HG03575 (cell line): ENCODE results near the gene PTPRE.

Experiments
- ATAC-seq: cut with Tn5 transposase; IDR thresholded peaks from one replicate; pipeline ENCODE4 v1.9.1; 2021; ENCODE audit not compliant: unreplicated experiment, insufficient number of reproducible peaks, low FRiP score; ENCODE audit errors: extremely low read depth

The PTPRE gene

GRCh38 chr10:128003521-128003920 lies 96.6 kb downstream of the PTPRE start:
- no peak for ATAC-seq

- ATAC-seq = no peak
Measured at GRCh38 chr10:128005858-128006257, 99.0 kb downstream of the PTPRE start.

GRCh38 chr10:128007056-128007455 lies 100.2 kb downstream of the PTPRE start:
- no peak for ATAC-seq

GRCh38 chr10:128007971-128008370 lies 101.1 kb downstream of the PTPRE start:
- ATAC-seq = no peak

GRCh38 chr10:128008521-128009250 lies 101.8 kb downstream of the PTPRE start:
- ATAC-seq = no peak

GRCh38 chr10:128009372-128010126 lies 102.6 kb downstream of the PTPRE start:
- no peak for ATAC-seq

- peak; percentile 66 for ATAC-seq
Measured at GRCh38 chr10:128011059-128011979, 104.4 kb downstream of the PTPRE start.

GRCh38 chr10:128013626-128014025 lies 106.7 kb downstream of the PTPRE start:
- no peak for ATAC-seq

- ATAC-seq = no peak
Measured at GRCh38 chr10:128014236-128014635, 107.3 kb downstream of the PTPRE start.

- no peak for ATAC-seq
Measured at GRCh38 chr10:128016423-128017060, 109.6 kb downstream of the PTPRE start.

- ATAC-seq = no peak
Measured at GRCh38 chr10:128017822-128018221, 110.9 kb downstream of the PTPRE start.

GRCh38 chr10:128018236-128018635 lies 111.3 kb downstream of the PTPRE start:
- ATAC-seq = no peak

GRCh38 chr10:128018691-128019090 lies 111.8 kb downstream of the PTPRE start:
- ATAC-seq = no peak

- ATAC-seq = no peak
Measured at GRCh38 chr10:128022261-128023196, 115.6 kb downstream of the PTPRE start.

- no peak for ATAC-seq
Measured at GRCh38 chr10:128024426-128024825, 117.5 kb downstream of the PTPRE start.

GRCh38 chr10:128025437-128025836 lies 118.5 kb downstream of the PTPRE start:
- no peak for ATAC-seq

GRCh38 chr10:128025951-128026350 lies 119.0 kb downstream of the PTPRE start:
- ATAC-seq = no peak
